Mononuclear cell (primary cell): ENCODE results near the gene ANKRD13B. TPM values are rescaled to one million over a fixed set of nuclear protein-coding genes. Genes with fewer than 3 reads are reported as not detected.
"Not testable (repeated sequence)": the region's sequence is repeated elsewhere in the genome, so short reads cannot be mapped to it uniquely, and the experiment has no call there.

Experiments
- H3K27me3 ChIP-seq: 2 replicates; pipeline ENCODE4 v1.6.0; 2011; ENCODE audit warnings: low read length, control low read depth; ENCODE audit not compliant: insufficient read depth
- H3K4me1 ChIP-seq: 2 replicates; pipeline ENCODE4 v1.5.1; 2011; ENCODE audit warnings: mild to moderate bottlenecking, low read length, control low read depth; ENCODE audit not compliant: insufficient read depth
- H3K4me3 ChIP-seq: 2 replicates; pipeline ENCODE4 v1.5.1; 2011; ENCODE audit warnings: mild to moderate bottlenecking, low read length, moderate library complexity
- H3K9me3 ChIP-seq: 2 replicates; pipeline ENCODE4 v1.5.1; 2011; ENCODE audit warnings: low read depth, mild to moderate bottlenecking, control low read depth, low read length
- total RNA-seq: library from RNA; depleted of rRNA; stranded (reverse); fragments of >200 nt; gene quantifications from one replicate; pipeline ENCODE4 v1.2.3, GENCODE V29; 2012

The ANKRD13B gene
- total RNA-seq, 1 donor, result 1.3 TPM

GRCh38 chr17:29648005-29648404 is 55.1 kb downstream of the ANKRD13B start:
- Histone ChIP-seq H3K4me3 (no peak overlapping the region), H3K4me1 (no peaks in the 10 kb centered on the region), H3K9me3 (no peaks in the 10 kb centered on the region), H3K27me3 (no peaks in the 10 kb centered on the region)

- H3K4me3 ChIP-seq, result no peak overlapping the region
- H3K27me3 ChIP-seq, result no peaks in the 10 kb centered on the region
- H3K4me1 ChIP-seq, result no peaks in the 10 kb centered on the region
- no peaks in the 10 kb centered on the region for H3K9me3 ChIP-seq
Observed at GRCh38 chr17:29649359-29649758, 56.4 kb downstream of the ANKRD13B start.

- no peaks in the 10 kb centered on the region for H3K9me3 ChIP-seq
- H3K4me3 ChIP-seq, result no peak overlapping the region
- no peaks in the 10 kb centered on the region for H3K4me1 ChIP-seq
- no peaks in the 10 kb centered on the region for H3K27me3 ChIP-seq
Observed at GRCh38 chr17:29650396-29650795, 57.5 kb downstream of the ANKRD13B start.

DNA sequence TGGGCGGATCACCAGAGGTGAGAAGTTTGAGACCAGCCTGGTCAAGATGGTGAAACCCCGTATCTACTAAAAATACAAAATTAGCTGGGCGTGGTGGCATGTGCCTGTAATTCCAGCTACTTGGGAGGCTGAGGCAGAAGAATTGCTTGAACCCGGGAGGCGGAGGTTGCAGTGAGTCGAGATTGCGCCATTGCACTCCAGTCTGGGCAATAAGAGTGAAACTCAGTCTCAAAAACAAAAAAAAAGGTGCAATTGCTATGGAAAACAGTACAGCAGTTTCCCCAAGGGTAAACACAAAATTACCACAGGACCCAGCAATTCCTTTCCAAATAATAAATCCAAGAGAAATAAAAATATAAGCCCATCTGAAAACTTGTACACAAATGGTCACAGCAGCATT is 59.0 kb downstream of the ANKRD13B start:
- H3K9me3 ChIP-seq, H3K27me3 ChIP-seq, H3K4me1 ChIP-seq, H3K4me3 ChIP-seq: not testable (repeated sequence)

DNA sequence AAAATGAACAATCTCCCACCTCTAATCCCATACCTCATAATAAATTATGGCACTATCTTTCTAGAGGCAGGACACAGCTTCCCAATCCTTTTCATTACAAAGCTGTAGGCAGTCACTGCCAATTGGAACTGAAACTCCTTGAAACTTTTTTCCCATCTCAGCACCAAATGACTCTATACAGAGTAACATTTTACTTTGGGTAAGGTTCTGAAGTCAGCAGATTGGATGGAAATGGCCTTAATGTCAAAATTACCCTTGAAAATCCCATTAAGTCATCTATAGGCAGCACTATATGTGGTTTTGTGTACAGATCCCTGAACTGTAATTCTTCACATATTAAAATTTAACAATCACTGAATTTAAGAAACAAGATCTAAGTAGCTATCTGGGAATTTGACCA is 60.0 kb downstream of the ANKRD13B start:
- H3K4me1 ChIP-seq, result no peaks in the 10 kb centered on the region
- no peak overlapping the region for H3K4me3 ChIP-seq
- H3K9me3 ChIP-seq, result no peaks in the 10 kb centered on the region
- no peaks in the 10 kb centered on the region for H3K27me3 ChIP-seq

DNA sequence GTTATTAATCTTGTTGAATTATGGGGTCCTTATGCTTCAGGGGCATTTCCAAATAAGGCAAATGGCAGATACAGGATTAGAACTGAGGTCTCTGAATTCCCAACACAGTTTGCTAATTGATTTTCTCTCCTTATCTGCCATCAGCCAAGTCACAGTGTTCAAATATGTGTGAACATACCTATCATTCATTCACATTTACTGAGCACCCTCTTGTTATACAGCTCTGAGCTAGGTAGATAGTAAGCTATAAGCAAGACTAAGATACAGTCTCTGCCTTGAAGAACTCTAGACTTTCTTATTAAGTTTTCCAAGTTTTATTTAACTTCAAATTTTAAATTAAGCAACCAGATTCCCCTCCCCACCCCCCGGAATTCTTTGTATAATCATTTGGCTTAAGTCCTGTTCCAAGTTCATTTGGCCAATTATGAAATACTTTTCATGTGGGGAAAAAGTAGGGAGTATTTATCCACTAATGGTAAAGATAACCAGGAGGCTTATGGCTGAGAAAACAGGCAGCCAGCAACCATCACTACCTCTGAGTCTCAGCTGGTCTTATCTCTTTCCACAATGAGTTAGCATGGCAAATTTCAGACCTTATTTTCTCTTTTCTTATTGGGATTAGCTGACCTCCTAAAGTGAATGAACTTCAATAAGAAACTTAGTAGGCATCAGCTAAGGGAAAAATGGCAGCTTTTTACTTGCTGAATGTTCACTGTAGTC is 61.2 kb downstream of the ANKRD13B start:
- Histone ChIP-seq H3K27me3 (no peaks in the 10 kb centered on the region), H3K4me1 (no peaks in the 10 kb centered on the region), H3K4me3 (no peak overlapping the region)

GRCh38 chr17:29655323-29655722 is 62.4 kb downstream of the ANKRD13B start:
- Histone ChIP-seq H3K4me3 (no peak overlapping the region), H3K9me3 (no peaks in the 10 kb centered on the region)

More for the DNA sequence above, 61.2 kb downstream of the ANKRD13B start:
- H3K9me3 ChIP-seq, result no peaks in the 10 kb centered on the region

DNA sequence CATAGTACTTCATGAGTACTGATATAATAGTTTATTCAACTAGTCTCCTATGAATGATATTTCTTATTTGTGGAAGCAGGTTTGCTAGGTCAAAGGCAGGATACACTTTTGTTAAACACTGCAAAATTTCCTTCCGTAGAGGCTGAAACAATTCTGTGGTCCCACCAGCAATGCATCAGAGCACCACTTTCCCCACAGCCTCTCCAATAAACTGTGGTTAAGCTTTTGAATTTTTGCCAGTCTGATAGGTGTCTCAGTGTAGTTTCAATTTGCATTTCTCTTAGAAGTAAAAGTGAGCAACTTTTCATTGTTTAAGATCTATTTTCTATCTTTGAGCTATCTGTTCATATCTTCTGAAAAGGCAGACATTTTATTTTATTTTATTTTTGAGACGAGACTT is 66.2 kb downstream of the ANKRD13B start:
- Histone ChIP-seq H3K27me3 (no peaks in the 10 kb centered on the region), H3K4me3 (no peak overlapping the region), H3K4me1 (peaks cover 6% of the 10 kb centered on the region), H3K9me3 (no peaks in the 10 kb centered on the region)

More at GRCh38 chr17:29655323-29655722, 62.4 kb downstream of the ANKRD13B start:
- Histone ChIP-seq H3K27me3 (no peaks in the 10 kb centered on the region), H3K4me1 (no peaks in the 10 kb centered on the region)

DNA sequence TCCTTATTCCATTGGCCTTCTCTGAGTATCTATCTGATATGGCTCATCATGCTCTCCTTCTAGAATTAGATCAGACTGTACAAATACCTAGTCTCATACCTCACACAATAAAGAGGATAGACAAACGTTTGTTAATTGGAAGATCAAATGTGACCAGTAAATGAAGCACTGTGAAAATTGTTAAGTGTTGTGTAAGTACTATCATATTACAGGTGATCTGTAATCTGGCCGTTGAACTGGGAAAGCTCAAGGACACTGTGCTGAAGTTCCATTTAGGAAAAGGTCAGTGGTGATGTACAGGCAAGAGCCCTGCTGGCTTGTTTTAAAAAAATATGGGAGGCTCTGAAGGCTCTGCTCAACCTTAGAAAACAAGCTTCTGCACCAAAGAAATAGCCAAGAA is 68.3 kb downstream of the ANKRD13B start:
- Histone ChIP-seq H3K4me1 (peaks cover 25% of the 10 kb centered on the region), H3K9me3 (no peaks in the 10 kb centered on the region), H3K27me3 (no peaks in the 10 kb centered on the region), H3K4me3 (no peak overlapping the region)

GRCh38 chr17:29663155-29663554 is 70.2 kb downstream of the ANKRD13B start:
- Histone ChIP-seq H3K9me3 (no peaks in the 10 kb centered on the region), H3K27me3 (no peaks in the 10 kb centered on the region), H3K4me1 (peaks cover 25% of the 10 kb centered on the region), H3K4me3 (no peak overlapping the region)

Other genes starting within 250 kb of the ANKRD13B start
- gene TAOK1, start 202.8 kb upstream of the ANKRD13B start, total RNA-seq, result 23.4 TPM
- 8.9 TPM for gene ABHD15, start 26.1 kb upstream of the ANKRD13B start, total RNA-seq
- gene TP53I13, start 24.4 kb upstream of the ANKRD13B start, total RNA-seq, result 25.0 TPM
- gene GIT1, start 3.5 kb upstream of the ANKRD13B start, total RNA-seq, result 17.5 TPM
- 0.31 TPM for gene CORO6, start 29.8 kb downstream of the ANKRD13B start, total RNA-seq